NCI-H2171 treated with DMSO at 0.1 percent for 48 hours (cell line): ENCODE data around the gene NRM.
"Not testable (repeated sequence)": the region's sequence is repeated elsewhere in the genome, so short reads cannot be mapped to it uniquely, and the experiment has no call there.

ENCODE experiments used
- DNase-seq: peaks from one replicate; lab custom pipeline; 2025; lab: John Stamatoyannopoulos, UW

NRM gene

DNA sequence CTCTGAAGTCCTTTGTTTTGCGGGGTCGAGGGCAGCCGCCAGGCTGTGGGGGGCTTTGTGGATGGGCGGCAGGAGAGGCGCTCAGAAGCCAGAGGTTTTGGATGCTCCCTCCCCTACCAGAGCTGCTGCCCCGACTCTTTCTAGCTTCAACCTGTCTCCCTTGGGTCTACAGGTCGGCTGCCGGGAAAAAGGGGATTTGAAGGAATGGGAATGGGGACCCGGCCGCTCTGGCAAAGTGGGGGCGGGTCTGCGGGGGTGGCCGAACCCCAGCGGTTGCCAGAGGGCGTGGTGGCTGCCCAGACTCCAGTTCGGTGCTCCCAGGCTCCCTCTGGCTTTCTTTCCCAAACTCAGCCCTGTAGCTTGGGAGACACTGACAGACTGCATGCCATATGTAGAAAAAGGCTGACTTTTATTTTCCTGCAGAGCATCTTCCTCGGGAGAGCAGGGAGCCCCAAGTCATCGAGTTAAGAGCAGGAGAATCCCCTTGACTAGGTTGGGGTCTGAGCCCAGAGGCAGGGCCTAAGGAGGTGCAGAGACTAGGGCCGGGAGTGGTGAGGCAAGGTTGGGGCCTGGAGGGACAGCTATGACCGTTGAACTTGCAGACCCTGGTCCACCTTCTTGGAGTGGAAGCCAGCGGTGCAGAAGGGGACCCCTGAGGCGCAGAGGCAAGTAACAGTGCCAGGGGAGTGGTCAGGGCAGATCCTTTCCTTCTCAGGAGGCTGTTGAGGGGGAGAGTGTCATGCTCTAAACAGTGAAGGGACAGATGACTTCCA is 2.9 kb downstream of the NRM start:
- peak; percentile 63 for DNase-seq

DNA sequence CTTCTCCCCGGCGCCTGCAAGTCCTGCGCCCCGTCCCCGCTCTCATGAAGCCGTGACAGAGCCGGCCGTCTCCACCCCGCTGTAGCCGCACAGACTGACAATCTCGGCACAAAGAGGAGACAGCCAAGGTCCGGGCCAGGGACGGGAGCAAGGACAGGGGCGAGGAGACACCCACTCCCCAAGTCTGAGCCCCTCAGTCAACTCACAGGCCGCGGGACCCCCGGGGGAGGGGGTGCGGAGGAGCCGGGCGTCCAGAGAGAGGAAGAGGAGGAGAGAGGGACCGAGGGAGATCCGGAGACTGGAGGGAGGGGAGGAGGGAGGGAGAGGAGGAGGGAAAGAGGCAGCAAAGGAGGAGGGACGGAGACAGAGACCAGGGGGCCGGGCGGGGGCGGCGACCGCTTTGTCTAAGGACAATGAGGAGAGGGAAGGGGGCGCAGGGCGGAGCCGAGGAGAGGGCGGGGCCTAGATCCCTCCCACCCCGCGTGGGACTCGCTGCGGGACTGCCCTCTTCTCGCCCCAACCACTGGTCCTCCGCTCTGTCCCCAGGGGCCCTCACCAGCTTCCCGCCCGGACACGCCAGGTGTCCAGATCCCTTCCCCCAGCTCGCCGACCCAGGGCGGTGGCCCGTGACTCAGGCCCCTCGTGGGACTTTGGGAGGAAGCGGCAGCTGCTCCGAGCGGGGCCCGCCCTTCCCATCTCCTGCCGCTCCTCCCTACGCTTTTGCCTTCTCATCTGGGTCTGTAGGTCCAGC is 3.7 kb downstream of the NRM start:
- DNase-seq: peak; percentile 83

DNA sequence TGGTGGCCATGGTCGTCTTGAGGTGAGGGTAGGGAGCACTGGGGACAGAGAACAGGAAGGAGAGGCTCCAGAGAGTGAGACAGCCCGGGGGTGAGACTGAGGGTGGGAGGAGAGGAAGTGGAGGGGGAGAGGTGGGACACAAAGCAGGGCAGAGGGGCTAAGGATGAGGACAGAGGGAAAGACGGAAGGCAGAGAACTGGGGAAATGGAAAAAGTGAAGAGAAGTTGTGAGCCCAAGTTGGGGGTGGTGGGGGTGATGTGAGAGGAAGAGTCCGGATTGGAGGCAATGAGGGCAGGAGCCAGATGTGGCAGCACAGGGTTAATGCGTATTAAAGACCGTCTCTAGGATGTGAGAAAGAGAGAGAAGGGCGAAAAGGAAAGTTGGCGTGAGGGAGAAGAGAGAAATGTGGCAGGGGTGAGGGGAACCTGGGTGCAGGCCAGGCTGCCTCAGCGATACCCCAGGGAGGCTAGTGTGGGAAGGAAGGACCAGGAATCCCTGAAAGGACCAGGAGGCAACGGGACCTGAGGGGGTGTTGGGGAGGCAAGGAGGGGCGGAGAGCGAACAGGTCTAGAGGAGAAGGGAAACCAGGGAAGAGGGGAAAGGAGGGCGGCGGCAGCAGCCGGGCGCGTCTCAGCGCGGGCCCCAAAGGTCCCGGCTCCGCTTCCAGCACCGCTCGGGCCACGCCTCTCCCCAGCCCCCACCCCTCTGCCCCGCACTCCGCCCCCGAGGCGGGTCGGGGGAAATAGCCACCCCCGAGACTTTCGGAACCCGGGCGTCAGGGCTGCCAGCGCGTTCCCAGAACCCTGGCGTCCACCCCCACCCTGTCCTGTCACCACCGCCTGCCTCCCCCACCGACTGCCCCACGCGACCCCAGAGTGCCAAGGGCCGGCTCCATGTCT is 4.5 kb downstream of the NRM start, which contains the start of gene PPP1R18:
TSS of gene PPP1R18 (minus strand) at position 637 of the 899 bp plus-strand sequence. CDS start at position 10, 627 bp downstream.
- DNase-seq: no peak

DNA sequence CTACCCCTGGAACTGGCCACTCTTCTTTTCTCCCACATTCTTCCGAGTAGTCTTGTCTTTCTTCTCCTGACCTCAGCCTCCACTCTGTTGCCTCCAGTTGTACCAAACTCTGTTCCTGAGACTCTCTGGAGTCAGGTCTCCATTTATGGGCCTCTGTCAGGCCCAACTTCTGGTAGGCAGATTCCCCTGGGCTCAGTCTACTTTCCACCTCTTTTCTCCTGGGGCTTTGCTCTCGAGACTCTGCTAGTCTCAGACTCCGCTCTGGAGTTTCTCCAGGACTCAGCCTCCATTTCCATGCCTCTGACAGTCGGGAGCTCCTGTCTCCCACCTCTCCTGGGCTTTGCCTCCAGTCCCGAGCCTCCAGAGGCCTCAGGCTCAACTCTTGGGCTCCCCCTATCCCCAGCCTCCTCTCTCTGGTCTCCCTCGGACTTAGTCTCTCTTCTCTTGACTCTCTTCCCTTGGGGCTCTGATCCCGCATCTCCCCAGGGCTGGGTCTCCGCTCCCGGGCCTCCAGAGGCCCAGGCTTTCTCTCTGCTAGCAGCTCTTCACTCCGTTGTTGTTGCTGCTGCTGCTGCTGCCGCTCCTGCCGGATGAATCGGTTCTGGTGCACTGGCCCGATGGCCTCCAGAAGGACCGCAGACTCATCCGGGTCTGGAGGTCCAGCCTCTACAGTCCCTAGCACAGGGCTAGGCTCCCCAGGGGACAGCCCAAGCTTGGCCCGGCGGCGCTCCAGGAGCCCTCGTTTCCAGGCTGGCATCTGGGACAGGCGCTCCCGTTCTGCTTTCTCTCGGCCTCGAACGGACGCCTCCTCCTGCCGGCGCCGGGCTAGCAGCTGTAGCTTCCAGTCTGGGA is 5.4 kb downstream of the NRM start:
- no peak for DNase-seq

DNA sequence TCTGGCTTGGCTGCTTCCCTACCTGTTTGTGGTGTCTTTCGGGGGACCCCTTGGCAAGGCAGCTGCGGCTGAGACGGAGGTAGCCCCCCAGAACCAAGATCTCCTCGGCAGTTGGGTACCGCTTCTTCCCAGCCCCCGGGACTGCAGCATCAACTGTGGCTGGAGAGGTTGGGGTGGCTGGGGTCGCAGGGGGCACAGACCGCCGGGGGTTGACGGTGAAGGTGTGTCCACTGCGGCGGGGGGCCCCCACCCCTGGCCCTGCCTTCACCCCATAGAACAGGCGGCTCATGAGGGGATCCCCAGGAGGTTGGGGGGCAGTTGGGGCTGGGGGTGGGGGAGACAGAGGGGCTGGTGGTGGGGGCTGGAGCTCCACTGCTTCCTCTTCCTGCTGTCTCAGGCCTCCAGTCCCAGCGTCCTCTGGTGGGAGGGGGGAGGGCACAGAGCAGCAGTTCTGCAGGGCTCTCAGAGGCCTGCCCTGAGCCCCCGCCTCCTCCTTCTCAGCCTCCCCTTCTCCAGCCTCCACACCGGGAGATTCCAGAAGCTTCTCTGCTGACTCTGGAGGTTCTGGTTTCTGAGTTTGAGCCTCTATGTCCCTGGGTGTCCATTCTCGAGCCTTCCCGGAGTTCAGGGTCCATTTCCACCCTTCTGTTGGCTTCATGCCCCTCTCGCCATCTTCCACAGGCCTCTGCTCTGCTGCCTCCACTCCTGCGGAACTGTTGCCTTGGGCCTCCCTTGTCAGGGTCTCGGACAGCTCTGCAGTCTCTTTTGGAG is 6.2 kb downstream of the NRM start:
- DNase-seq: no peak

DNA sequence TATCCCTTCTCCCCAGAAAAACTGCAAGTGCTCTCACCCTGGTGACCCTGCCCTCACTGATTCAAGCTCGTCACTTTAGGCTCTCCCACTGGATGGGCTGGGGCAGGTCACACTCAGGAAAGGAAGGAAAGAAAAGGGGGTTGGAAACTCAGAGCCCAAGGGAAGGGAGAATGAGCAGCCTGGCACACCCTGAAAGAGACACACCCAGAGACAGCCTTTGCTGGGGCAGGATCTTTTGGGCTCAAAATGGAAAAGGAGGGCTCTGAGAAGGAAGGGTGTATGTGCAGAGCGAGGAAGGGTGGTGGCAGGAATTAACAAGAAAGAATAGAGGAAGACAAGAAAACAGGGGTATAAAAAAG is 6.8 kb downstream of the NRM start:
- DNase-seq: no peak

DNA sequence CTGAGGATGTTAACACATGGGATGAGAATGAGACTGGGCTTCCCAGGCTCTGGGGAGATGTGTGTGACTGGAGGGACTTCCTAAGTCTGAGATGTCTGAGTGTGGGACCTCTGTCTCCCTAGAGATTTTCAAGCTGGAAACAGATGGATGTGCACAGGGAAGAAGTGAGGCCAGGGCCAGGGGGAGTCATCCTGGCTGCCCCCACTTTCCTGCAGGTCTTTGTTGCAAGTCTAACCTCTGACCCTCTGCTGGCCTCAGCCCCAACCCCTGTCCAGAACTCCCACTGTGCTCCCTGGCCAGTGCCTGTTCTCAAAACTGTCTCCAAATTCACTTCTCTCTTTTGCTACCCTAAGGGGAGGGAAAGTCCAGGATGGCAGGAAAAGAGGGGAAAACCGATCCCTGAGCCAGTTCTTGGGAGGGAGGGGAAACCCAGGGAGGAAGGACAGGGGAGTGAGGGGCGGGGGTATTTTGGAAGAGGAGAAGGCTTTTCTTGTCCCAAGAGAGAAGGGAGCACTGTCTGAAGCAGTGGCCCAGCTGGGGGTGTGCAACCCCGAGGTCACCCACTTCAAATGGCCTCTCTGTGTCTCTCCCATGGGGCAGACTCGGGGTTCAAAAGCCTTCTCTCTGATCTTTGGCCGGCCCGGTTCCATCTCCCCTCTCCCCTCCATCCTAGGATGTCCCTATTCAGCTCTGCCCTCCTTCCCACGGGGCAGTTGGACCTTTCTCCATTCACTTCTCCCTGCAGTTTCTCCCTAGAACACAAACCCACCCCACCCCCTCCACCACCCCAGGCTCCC is 7.4 kb downstream of the NRM start:
- no peak for DNase-seq

DNA sequence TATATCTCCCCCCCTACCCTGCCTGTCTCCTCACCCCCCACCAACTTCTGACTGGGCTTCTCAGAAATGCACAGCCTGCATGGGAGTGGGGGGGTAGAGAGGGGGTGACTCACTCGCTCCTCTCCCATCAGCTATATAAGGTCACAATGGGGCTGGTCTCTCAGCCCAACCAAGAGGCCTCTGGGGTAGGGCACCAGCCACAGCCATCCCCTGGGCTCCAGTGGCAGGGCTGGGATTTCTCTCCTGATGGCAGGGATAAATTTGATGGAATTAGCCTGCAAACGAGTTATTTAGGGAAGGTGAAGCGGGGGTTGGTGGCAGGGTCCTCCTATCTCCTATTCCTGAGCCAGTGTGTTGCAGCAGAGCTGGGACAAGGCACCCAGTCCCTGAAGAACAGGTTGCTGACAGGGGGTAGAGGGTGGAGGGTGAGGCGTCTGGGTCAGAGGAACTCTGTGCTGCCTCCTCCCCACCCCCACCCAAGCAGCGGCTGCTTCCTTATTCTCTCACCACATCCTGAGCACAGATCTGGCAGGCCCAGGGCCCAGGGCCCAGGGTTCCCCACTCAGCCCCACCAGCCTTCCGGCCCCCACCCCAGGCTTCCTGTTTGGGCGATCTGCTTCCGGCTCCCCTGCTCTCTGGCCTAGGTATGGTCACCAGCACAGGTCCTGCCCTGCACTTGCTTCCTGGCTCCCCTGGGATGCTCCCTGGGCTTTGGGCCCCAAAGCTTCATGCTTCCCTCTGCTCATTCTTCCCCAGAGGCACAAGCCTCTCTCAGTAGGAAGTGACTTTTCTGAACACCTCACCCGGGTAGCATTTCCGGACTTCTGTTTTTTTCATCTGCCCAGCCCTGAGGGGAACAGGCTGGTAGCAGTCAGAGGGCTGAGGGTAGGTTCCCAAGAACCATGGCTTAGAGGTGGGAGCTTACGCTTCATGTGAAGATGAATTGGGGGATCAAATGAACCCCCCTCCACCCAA is 8.4 kb downstream of the NRM start:
- DNase-seq: no peak

DNA sequence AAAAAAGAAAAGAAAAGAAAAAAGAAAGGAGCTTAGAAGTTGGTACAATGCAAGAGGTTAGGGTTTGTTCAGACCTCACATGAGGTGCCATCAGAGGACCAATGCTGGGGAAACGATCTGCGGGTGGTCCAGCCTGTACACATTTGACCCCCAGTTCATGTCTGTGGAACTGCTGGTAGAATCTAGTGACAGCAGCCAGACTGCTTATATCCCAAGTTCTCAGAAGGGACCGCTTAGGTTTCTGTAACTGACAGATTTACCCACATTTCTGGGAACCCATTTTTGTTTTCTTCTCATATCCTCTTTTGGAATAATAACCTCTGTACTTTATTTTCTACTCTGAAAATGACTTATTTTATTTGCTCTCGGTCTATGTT is 9.0 kb downstream of the NRM start:
- DNase-seq: no peak

DNA sequence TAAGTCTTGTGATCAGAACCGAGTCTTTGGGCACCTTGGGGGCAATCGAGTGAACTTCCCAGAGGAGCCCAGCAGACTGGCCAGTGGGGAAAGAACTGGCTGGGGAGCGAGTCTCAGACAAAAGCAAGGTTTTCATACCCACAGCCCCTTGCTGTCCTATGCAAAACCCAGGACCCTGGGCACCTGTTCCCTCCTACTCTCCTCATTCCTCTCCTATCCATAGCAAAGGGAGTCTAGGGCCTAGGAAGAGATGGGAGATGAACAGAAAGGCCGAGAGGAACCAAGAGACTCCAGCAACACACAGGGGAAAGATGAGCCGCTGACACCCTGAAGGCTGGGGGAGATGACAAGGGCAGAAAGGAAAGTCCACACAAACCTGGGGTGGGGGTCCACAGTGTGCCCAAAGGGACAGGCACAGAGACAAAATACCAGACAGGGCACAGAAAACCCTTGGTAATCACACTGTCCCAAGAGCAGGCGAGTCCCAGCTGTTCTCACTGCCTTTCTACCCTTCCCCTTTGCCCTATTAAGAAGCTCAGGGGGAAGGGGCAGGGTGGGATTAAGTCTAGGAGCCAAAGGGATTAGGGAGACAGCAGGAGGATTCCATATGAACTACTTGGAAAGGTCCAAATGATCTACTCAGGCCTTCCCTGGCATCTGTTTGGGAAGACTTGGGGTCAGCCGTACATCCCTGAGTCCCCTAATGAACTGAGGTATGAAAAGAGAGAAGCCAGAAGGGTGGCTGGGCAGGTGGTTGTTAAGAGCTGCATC is 10.8 kb downstream of the NRM start:
- no peak for DNase-seq

DNA sequence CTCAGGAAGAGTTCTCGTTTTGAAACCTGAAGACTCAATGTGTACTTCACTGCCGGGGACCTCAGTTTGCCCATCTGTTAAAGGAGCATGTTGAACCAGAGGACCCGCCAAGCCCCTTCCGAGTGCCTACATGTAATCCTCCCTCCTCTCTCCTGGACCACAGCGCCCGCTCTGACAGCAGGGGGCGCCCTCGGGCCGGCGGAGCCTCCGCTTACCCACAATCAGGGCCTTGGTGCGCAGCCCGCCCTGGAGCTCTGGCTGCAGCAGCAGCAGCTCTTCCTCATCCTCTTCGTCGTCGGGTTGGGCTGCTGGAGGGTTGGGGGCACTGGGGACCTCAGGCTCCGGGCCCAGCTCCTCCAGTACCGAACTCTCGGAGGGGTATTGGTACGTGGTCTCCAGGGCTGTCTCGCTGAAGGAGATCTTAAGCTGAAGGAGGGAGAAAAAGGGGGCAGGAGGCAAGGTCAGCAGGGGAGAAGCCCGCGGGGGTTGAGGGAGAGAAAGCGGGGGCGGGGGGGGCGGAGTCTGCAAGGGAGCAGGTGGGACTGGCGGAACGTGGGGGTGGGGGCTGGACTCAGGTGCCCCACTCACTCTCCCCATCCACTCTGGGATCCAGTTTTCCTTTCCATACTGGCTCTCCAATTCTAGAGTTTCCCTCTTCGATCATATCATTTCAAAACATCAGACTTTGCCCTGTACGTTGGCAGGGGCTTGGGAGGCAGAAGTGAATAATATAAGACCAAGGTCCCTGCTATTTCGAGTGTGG is 11.6 kb downstream of the NRM start:
- peak; percentile 46 for DNase-seq

DNA sequence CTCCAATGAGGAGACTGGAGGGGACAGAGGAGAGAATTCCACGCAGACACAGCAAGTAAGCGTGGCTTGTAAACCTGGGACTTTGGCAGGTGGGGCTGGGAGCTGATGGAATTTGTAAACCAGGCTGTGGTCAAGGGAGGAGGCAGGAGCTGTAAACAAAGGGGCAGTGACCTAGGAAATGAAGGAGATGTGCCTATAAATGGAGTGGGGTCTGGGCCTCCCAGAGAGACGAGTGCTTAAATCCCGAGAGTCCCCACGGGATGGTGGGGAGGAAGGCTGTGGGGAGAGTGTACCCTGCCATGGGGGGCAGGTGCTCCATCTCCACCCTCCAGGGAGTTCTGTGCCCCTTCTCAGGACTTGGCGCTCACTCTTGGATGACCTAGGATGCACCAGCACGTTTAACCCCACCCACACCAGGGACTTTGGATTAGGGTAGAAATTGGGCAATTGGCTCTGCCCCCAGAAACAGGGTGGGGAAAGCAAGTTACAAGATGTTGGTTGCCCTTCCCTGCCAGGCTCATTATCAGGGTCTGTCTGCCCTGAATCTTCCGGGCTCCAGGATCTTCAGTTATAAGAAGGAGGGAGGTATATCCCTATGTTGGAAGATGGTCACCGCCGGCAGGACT is 14.0 kb downstream of the NRM start:
- DNase-seq: no peak

DNA sequence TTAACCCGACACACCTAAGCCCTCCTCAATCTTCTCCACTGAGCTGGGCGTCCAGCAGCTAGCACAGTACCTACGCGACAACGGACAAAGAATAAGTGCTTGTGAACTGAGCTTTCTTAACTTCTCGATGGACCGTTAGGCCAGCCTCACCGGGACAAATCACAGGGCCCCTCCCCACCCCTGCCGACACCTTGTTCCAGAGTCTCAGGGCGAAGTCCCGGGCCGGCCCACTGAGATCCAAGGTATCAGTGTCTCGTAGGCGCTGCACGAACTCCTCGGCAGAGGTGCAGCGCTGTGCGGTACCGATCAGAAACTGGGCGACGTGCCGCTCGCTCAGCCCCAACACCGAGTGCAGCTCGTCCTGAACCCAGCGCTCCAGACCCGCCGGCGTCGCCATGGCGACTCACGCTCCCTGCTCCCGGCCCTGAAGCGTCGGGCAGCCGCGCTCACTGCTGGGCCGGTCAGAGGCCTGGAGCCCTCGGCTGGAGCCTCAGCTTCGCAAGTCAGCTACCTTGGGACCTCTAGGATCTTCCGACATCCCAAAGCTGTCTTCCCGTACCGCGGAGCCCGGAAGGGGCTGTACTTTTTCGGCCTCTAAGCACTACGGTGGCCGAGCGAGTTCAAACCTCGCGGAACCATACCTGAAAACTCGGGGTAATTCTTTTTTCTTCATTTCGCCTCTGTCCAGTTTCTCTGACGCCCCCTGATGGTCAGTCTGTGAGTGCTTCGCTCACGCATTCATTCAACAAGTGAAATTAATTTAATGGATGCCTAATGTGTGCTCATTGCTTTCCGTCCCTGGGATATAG is 18.1 kb downstream of the NRM start, which contains the start of gene DHX16:
TSS of gene DHX16 (minus strand) at position 562 of the 809 bp plus-strand sequence. CDS start at position 397, 165 bp downstream.
- DNase-seq: peak; percentile 93

DNA sequence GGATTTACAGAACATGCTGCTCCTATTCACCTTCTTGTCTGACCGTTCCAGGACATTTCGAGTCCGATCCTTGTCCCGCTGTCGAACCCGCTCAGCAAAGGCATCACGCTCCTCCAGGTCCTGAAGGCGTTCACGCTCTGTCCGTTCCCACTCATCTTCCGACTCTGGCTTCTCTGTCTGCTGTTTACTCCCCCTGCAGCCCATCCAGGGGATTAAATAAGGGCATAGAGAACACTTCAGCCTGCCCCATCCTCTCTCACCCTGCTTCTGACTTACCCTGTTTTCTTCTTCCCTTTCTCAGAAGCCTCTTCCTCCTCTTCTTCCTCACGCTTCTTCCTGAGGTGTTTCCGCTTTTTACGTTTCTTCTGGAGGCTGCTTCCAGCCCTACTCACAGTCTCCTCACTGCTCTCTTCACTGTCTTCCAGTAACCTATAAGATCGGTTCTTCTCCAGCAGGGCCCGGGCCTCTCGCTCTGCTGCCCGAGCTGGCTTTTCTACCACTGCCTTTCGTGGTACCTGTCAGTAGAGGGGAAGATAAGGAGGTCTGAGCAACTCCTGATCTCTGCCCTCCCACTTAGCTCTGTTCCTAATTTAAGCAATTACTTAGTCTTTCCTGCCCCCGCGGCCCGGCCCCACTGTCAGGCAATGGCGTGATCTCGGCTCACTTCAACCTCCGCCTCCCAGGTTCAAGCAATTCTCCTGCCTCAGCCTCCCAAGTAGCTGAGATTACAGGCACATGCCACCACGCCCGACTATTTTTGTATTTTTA is 19.8 kb downstream of the NRM start:
- no peak for DNase-seq

DNA sequence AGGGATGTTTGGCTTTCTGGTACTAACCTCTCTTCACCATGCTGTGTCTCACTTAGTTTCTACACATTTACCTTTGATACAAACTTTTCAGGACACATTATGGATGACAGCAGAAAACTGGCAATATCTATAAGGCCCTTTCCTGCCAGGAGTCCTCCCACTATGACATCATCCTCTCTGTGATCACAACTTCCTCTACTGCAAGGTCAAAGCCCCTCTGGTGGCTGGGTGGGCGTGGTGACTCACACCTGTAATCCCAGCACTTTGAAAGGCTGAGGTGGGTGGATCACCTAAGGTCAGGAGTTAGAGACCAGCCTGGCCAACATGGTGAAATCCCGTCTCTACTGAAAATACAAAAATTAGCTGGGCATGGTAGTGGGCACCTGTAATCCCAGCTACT is 24.5 kb downstream of the NRM start:
- DNase-seq: not testable (repeated sequence)
